ENCODE measurements around the gene ZPLD1. TPM values are rescaled to one million over a fixed set of nuclear protein-coding genes. Genes with fewer than 3 reads are reported as not detected.

The ZPLD1 gene
- total RNA-seq (1 to 10 TPM in 1 of 2 donors, under 1 TPM in 1; 0.11 to 1.8 TPM), polyA plus RNA-seq (ENCODE audit: insufficient read length in 2 of 2) (1 to 10 TPM in 1 of 2 donors, under 1 TPM in 1; 0.06 to 1.0 TPM)
- long read RNA-seq, donor 1, result 0 reads
- long read RNA-seq, donor 2, result 0 reads
- long read RNA-seq, donor 3, result 0 reads
- long read RNA-seq, donor 4, result 0 reads

DNA sequence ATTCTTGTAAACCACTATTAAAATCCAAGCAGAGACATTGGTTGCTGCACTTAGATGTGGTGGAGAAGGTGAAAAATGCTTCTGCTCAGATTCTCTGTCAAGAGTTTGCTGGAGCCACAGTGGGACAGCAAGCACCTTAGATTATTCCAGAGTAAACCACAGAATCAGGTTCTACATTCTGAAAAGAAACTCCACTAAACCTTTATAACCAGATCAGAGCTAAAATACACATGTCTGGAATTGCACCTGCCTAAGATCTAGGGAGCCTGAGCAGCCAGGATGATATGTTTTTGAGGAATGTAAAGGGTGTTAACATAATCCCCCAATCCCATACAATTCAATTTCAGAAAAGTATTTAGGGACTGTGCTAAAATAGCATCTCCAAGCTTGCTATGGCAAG lies at the start of gene ZPLD1:
Gene ZPLD1 (plus strand): TSS at position 301 of the 400 bp plus-strand sequence. CDS start 3,473 bp downstream, outside the sequence.
- Histone ChIP-seq H3K4me3 (ENCODE audit: low read depth, low read length) (no peak within 1 kb of the TSS), H3K27me3 (ENCODE audit: control insufficient read depth, insufficient read depth, low read length) (no peaks in the 10 kb centered on the region), H3K36me3 (ENCODE audit: control insufficient read depth, insufficient read depth, low read length) (no peaks in the 10 kb centered on the region), H3K4me1 (ENCODE audit: control insufficient read depth, insufficient read depth, low read length) (no peaks in the 10 kb centered on the region), H3K27ac (ENCODE audit: low read depth, low read length) (no peak within 1 kb of the TSS), H3K9me3 (ENCODE audit: control insufficient read depth, insufficient read depth, low read length) (no peaks in the 10 kb centered on the region)
- no peak for DNase-seq (ENCODE audit: low read depth in 4 of 6, low spot score in 6 of 6)

DNA sequence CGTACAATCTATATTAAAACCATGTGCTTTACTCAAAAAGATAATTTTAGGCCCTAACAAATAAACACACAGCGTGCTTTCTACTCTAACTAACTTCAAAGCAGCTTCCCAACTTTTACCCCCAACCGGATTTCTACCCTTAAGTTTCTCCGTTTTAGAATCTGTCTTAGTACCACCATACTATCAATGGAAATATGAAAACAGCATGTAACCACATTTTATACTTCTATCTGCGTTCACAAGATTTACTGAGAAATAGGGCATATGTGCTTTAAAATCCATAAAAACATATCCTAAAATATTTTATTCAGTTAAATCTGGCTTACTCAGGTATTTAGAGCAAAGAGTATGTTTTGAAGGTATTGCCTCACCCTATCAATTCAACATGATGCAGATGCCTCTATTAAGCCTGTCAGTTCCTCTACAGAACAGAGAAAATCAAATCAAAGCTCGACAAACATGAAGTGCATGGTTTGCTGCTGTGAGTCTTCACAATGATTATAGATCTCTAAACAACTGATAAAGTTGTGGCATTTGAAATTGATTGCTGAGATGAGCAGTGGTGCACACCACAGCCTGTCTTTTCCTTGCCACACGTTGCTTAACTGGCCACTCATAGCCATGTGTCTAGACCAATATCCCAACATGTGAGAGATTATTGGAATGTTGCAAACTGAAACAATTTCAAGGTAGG lies 44.5 kb upstream of the ZPLD1 start:
- 83% methylated on average over 1 of the region's 7 CpGs for whole genome bisulfite sequencing (ENCODE audit: insufficient coverage)
- no peak overlapping the region for H3K4me3 ChIP-seq (ENCODE audit: low read depth, low read length)
- peak in 1 of 6 donors; percentile 9 for DNase-seq (ENCODE audit: low read depth in 4 of 6, low spot score in 6 of 6)
- H3K9me3 ChIP-seq (ENCODE audit: control insufficient read depth, insufficient read depth, low read length), result no peaks in the 10 kb centered on the region
- no peak overlapping the region for H3K27ac ChIP-seq (ENCODE audit: low read depth, low read length)
- no peaks in the 10 kb centered on the region for H3K4me1 ChIP-seq (ENCODE audit: control insufficient read depth, insufficient read depth, low read length)
- no peaks in the 10 kb centered on the region for H3K27me3 ChIP-seq (ENCODE audit: control insufficient read depth, insufficient read depth, low read length)
- no peaks in the 10 kb centered on the region for H3K36me3 ChIP-seq (ENCODE audit: control insufficient read depth, insufficient read depth, low read length)

DNA sequence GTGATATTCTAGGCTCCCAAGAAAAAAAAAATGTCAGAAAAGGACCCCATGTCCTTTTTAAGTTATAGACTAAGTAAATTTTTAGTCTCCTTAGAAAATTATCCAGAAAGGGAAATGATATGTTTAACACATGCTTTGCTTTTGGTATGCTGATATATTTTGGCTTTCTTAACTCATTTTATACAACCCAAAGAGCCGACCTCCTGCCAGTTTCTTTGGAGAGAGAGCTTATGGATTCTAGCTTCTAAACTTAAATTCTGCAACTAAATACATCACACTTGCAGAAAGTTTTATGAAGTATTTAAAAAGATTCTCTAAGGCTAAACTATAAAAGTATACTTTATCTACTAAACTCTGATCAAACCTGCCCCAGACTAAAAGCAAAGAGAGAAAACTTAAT lies 43.9 kb upstream of the ZPLD1 start:
- H3K4me3 ChIP-seq (ENCODE audit: low read depth, low read length), result no peak overlapping the region
- H3K4me1 ChIP-seq (ENCODE audit: control insufficient read depth, insufficient read depth, low read length), result no peaks in the 10 kb centered on the region
- H3K27me3 ChIP-seq (ENCODE audit: control insufficient read depth, insufficient read depth, low read length), result no peaks in the 10 kb centered on the region
- no peak overlapping the region for H3K27ac ChIP-seq (ENCODE audit: low read depth, low read length)
- H3K36me3 ChIP-seq (ENCODE audit: control insufficient read depth, insufficient read depth, low read length), result no peaks in the 10 kb centered on the region
- no peaks in the 10 kb centered on the region for H3K9me3 ChIP-seq (ENCODE audit: control insufficient read depth, insufficient read depth, low read length)
- peak in 1 of 6 donors; percentile 58 for DNase-seq (ENCODE audit: low read depth in 4 of 6, low spot score in 6 of 6)
- WGBS (ENCODE audit: insufficient coverage), result no CpG with 5 or more reads among the region's 1 CpG

DNA sequence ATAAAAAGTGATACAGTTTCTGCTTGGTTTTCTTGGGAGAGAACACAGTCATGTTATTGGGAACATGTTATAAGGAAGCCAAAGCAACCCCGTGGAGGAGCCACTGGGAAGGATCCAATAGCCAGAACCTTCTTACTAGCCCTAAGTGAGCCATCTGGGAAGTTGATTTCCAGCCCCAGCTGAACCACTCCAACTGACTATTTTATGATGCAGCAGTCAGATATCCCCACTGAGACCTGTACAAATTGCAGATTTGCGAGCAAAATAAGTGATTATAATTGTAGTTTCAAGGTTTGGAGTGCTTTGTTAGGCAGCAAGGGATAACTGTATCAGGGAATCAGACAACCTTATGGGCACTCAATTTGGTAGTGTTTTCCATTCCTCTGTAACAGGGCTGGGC lies 43.3 kb upstream of the ZPLD1 start:
- H3K36me3 ChIP-seq (ENCODE audit: control insufficient read depth, insufficient read depth, low read length), result no peaks in the 10 kb centered on the region
- no peaks in the 10 kb centered on the region for H3K27me3 ChIP-seq (ENCODE audit: control insufficient read depth, insufficient read depth, low read length)
- H3K4me3 ChIP-seq (ENCODE audit: low read depth, low read length), result no peak overlapping the region
- H3K27ac ChIP-seq (ENCODE audit: low read depth, low read length), result no peak overlapping the region
- peak in 2 of 6 donors; percentile 7 to 81 for DNase-seq (ENCODE audit: low read depth in 4 of 6, low spot score in 6 of 6)
- no peaks in the 10 kb centered on the region for H3K4me1 ChIP-seq (ENCODE audit: control insufficient read depth, insufficient read depth, low read length)
- H3K9me3 ChIP-seq (ENCODE audit: control insufficient read depth, insufficient read depth, low read length), result no peaks in the 10 kb centered on the region
- WGBS (ENCODE audit: insufficient coverage), result 64% methylated on average over 2 of the region's 2 CpGs

DNA sequence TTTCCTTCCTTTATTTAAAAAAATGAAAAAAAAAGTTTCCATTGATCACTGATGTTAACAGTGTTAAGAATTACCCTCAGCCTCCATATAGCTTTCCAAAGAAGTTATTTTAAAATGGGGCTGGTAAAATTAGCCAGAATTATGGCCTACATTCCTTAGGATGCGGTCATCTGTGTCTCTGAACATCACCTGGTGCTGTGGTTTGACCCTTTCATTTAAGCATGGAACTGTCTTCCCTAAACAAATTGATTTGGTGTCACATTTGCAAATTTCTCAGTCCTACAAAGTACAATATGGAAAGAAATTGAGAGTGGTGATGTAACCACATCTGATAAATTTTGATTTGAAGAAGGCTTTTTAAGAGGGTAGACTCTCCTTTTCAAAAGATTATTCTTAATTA lies 40.3 kb upstream of the ZPLD1 start:
- Histone ChIP-seq H3K27me3 (ENCODE audit: control insufficient read depth, insufficient read depth, low read length) (no peaks in the 10 kb centered on the region), H3K4me3 (ENCODE audit: low read depth, low read length) (no peak overlapping the region), H3K27ac (ENCODE audit: low read depth, low read length) (no peak overlapping the region), H3K36me3 (ENCODE audit: control insufficient read depth, insufficient read depth, low read length) (no peaks in the 10 kb centered on the region), H3K4me1 (ENCODE audit: control insufficient read depth, insufficient read depth, low read length) (no peaks in the 10 kb centered on the region), H3K9me3 (ENCODE audit: control insufficient read depth, insufficient read depth, low read length) (no peaks in the 10 kb centered on the region)
- WGBS (ENCODE audit: insufficient coverage), result no CpG with 5 or more reads among the region's 1 CpG
- no peak for DNase-seq (ENCODE audit: low read depth in 4 of 6, low spot score in 6 of 6)

DNA sequence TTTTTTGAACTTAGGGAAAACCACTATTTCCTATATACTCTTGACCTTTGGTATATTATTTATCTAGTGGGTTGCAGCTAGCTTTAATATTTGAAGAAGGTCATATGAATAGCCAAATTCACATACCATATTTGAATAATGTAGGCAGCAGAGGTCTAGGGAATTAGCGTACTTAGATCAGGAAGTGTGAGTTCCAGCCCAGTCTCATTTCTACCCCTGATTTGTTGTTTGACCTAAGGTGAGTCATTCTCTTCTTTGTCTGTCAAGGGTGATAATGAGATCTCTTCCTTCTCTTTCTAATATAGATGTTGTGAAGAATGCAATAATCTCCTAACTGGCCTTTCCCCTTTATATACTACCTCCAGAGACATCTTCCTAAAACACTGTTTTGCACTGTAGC lies 36.6 kb upstream of the ZPLD1 start:
- Histone ChIP-seq H3K9me3 (ENCODE audit: control insufficient read depth, insufficient read depth, low read length) (no peaks in the 10 kb centered on the region), H3K27ac (ENCODE audit: low read depth, low read length) (no peak overlapping the region), H3K4me1 (ENCODE audit: control insufficient read depth, insufficient read depth, low read length) (no peaks in the 10 kb centered on the region), H3K36me3 (ENCODE audit: control insufficient read depth, insufficient read depth, low read length) (no peaks in the 10 kb centered on the region), H3K4me3 (ENCODE audit: low read depth, low read length) (no peak overlapping the region), H3K27me3 (ENCODE audit: control insufficient read depth, insufficient read depth, low read length) (no peaks in the 10 kb centered on the region)
- DNase-seq (ENCODE audit: low read depth in 4 of 6, low spot score in 6 of 6), result no peak
- no CpG with 5 or more reads among the region's 1 CpG for WGBS (ENCODE audit: insufficient coverage)

DNA sequence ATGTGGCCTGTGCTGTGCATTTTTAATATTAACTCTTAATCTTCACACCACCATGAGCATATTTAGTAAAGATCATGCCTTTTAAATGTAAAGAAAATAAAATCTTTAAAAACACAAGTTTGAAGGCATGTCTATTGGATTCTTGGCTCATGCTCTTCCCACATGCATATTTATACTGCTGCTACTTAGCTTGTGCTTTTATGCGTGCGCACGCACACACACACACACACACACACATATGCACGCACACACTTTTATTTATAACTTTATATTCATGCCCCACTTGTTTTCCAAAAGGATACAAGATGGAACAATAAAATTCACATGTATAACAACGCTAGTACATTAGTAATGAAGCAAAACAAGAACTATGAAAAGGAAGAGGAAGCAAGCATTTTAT lies 36.1 kb upstream of the ZPLD1 start:
- Histone ChIP-seq H3K27ac (ENCODE audit: low read depth, low read length) (no peak overlapping the region), H3K9me3 (ENCODE audit: control insufficient read depth, insufficient read depth, low read length) (no peaks in the 10 kb centered on the region), H3K4me1 (ENCODE audit: control insufficient read depth, insufficient read depth, low read length) (no peaks in the 10 kb centered on the region), H3K36me3 (ENCODE audit: control insufficient read depth, insufficient read depth, low read length) (no peaks in the 10 kb centered on the region), H3K27me3 (ENCODE audit: control insufficient read depth, insufficient read depth, low read length) (no peaks in the 10 kb centered on the region), H3K4me3 (ENCODE audit: low read depth, low read length) (no peak overlapping the region)
- peak in 1 of 6 donors; percentile 68 for DNase-seq (ENCODE audit: low read depth in 4 of 6, low spot score in 6 of 6)
- 93% methylated on average over 4 of the region's 5 CpGs for WGBS (ENCODE audit: insufficient coverage)

DNA sequence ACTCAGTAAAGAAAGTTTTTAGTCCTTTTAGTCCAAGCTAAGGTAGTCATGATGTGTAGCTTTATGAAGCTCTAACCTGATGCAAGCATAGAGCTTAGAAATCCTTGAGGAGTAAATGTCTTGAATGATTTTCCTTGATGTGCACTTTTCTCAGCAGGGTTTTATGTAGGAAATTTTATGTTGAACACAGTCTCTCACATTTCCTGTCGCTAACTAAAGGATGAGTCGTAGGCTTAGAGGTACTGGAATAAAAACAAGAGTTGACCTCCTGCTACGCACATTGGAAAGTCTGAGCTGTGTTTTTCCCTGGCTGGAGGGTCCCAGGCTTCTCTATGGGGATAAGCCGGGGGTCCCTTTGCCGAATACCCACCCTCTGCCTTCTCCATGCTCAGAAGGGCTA lies 34.7 kb upstream of the ZPLD1 start:
- no peak for DNase-seq (ENCODE audit: low read depth in 4 of 6, low spot score in 6 of 6)
- 92% methylated on average over 3 of the region's 5 CpGs for WGBS (ENCODE audit: insufficient coverage)
- Histone ChIP-seq H3K27me3 (ENCODE audit: control insufficient read depth, insufficient read depth, low read length) (no peaks in the 10 kb centered on the region), H3K9me3 (ENCODE audit: control insufficient read depth, insufficient read depth, low read length) (no peaks in the 10 kb centered on the region), H3K4me3 (ENCODE audit: low read depth, low read length) (no peak overlapping the region), H3K36me3 (ENCODE audit: control insufficient read depth, insufficient read depth, low read length) (no peaks in the 10 kb centered on the region), H3K27ac (ENCODE audit: low read depth, low read length) (no peak overlapping the region), H3K4me1 (ENCODE audit: control insufficient read depth, insufficient read depth, low read length) (no peaks in the 10 kb centered on the region)

DNA sequence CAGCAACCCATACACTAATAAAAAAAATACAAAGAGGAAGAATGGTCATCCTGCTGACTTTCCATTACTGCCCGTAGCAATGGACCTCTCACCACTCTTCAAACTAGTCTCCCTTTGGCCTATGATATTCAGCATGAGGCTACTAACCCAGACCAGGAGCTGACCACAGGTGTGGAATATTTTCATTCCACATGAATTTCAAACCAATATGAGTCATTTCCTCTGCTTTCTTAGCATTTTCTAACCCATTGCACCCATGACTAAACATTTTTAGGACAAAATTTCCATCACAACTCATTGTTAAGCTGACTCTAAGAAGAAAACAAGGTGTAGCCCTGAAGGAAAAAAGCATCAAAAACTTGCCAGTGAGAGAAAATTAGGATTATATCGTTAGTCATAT lies 34.0 kb upstream of the ZPLD1 start:
- H3K4me1 ChIP-seq (ENCODE audit: control insufficient read depth, insufficient read depth, low read length), result no peaks in the 10 kb centered on the region
- H3K9me3 ChIP-seq (ENCODE audit: control insufficient read depth, insufficient read depth, low read length), result no peaks in the 10 kb centered on the region
- no peak overlapping the region for H3K4me3 ChIP-seq (ENCODE audit: low read depth, low read length)
- DNase-seq (ENCODE audit: low read depth in 4 of 6, low spot score in 6 of 6), result no peak
- H3K27me3 ChIP-seq (ENCODE audit: control insufficient read depth, insufficient read depth, low read length), result no peaks in the 10 kb centered on the region
- no peak overlapping the region for H3K27ac ChIP-seq (ENCODE audit: low read depth, low read length)
- WGBS (ENCODE audit: insufficient coverage), result 100% methylated on average over 1 of the region's 2 CpGs
- no peaks in the 10 kb centered on the region for H3K36me3 ChIP-seq (ENCODE audit: control insufficient read depth, insufficient read depth, low read length)

DNA sequence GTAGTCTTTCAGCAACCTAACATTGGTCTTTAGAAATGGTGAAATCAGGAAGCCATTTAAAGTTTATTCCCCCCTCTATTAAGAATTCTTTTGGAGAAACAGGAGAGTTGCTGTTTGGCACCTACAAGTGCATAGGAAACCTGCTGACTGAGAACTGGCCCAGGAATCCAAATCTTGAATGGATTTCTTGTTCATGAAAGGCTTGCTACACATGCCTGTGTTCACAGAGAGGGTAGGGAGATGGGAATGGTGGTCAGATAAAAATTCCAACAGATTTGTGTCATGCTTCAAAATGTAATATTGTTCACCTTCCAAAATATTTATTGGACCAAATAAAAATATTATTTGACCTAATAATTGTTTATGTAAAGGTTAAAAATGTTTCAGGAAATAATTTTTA lies 24.2 kb upstream of the ZPLD1 start:
- Histone ChIP-seq H3K4me3 (ENCODE audit: low read depth, low read length) (no peak overlapping the region), H3K36me3 (ENCODE audit: control insufficient read depth, insufficient read depth, low read length) (no peaks in the 10 kb centered on the region), H3K9me3 (ENCODE audit: control insufficient read depth, insufficient read depth, low read length) (no peaks in the 10 kb centered on the region), H3K27ac (ENCODE audit: low read depth, low read length) (no peak overlapping the region), H3K27me3 (ENCODE audit: control insufficient read depth, insufficient read depth, low read length) (no peaks in the 10 kb centered on the region), H3K4me1 (ENCODE audit: control insufficient read depth, insufficient read depth, low read length) (no peaks in the 10 kb centered on the region)
- DNase-seq (ENCODE audit: low read depth in 4 of 6, low spot score in 6 of 6), result no peak
